Type B pancreatic cell (in vitro differentiated cells): ENCODE data around the gene KCNRG. TPM values are rescaled to one million over a fixed set of nuclear protein-coding genes. Genes with fewer than 3 reads are reported as not detected.

ENCODE experiments used
- DNase-seq: peaks from one replicate; pipeline ENCODE4 v3.0.0; 2021; ENCODE audit warnings: mixed read lengths; ENCODE audit not compliant: unreplicated experiment; ENCODE audit errors: extremely low spot score
- H3K27ac Mint-ChIP-seq: 2 replicates; pipeline ENCODE4 v1.8.0; 2021; ENCODE audit warnings: mild to moderate bottlenecking, mixed read lengths
- H3K27me3 Mint-ChIP-seq: 2 replicates; pipeline ENCODE4 v1.8.0; 2021; ENCODE audit warnings: mixed read lengths
- H3K36me3 Mint-ChIP-seq: 2 replicates; pipeline ENCODE4 v1.8.0; 2021; ENCODE audit warnings: mixed read lengths
- H3K4me1 Mint-ChIP-seq: one replicate; pipeline ENCODE4 v1.8.0; 2021; ENCODE audit warnings: mixed read lengths; ENCODE audit not compliant: unreplicated experiment
- H3K4me3 Mint-ChIP-seq: 2 replicates; pipeline ENCODE4 v1.8.0; 2021; ENCODE audit warnings: mild to moderate bottlenecking, mixed read lengths
- H3K9me3 Mint-ChIP-seq: 2 replicates; pipeline ENCODE4 v1.8.0; 2021; ENCODE audit warnings: mixed read lengths
- long read RNA-seq: library from polyadenylated mRNA; unstranded; transcript quantifications from one replicate; pipeline ENCODE4 v2.0.0, GENCODE V29; 2020
- total RNA-seq: library from RNA; stranded (reverse); gene quantifications from 2 replicates; pipeline ENCODE4 v1.2.1, GENCODE V29; 2021; ENCODE audit warnings: low replicate concordance
- TF ChIP-seq, protein P1 (sequence below): fragments of 200-600 bp; sonication (generic); conservative IDR thresholded peaks from 2 replicates; pipeline ENCODE4 v1.5.0; 2021; ENCODE audit warnings: antibody characterized with exemption, mild to moderate bottlenecking

Gene KCNRG
- total RNA-seq, result 0.57 and 1.1 TPM in 2 replicates
- long read RNA-seq, partial matches to known transcripts, result 0 of 6 reads
- long read RNA-seq, other reads (novel, unspliced or antisense), result 6 of 6 reads

- peaks cover 3% of the 10 kb centered on the region for H3K4me1 Mint-ChIP-seq
- H3K4me3 Mint-ChIP-seq, result peak within 1 kb of the TSS; percentile 38
- DNase-seq, result no peak
- H3K27ac Mint-ChIP-seq, result no peak within 1 kb of the TSS
- TF ChIP-seq, protein P1, sequence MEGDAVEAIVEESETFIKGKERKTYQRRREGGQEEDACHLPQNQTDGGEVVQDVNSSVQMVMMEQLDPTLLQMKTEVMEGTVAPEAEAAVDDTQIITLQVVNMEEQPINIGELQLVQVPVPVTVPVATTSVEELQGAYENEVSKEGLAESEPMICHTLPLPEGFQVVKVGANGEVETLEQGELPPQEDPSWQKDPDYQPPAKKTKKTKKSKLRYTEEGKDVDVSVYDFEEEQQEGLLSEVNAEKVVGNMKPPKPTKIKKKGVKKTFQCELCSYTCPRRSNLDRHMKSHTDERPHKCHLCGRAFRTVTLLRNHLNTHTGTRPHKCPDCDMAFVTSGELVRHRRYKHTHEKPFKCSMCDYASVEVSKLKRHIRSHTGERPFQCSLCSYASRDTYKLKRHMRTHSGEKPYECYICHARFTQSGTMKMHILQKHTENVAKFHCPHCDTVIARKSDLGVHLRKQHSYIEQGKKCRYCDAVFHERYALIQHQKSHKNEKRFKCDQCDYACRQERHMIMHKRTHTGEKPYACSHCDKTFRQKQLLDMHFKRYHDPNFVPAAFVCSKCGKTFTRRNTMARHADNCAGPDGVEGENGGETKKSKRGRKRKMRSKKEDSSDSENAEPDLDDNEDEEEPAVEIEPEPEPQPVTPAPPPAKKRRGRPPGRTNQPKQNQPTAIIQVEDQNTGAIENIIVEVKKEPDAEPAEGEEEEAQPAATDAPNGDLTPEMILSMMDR, result no peak
- H3K9me3 Mint-ChIP-seq, result peaks cover 3% of the 10 kb centered on the region
- H3K27me3 Mint-ChIP-seq, result no peaks in the 10 kb centered on the region
- peaks cover 50% of the 10 kb centered on the region for H3K36me3 Mint-ChIP-seq
Observed at GRCh38 chr13:50015258-50015657, at the start of gene KCNRG. TSS of gene KCNRG (plus strand) at chr13:50015444. CDS start at chr13:50015494, 50 bp downstream.

DNA sequence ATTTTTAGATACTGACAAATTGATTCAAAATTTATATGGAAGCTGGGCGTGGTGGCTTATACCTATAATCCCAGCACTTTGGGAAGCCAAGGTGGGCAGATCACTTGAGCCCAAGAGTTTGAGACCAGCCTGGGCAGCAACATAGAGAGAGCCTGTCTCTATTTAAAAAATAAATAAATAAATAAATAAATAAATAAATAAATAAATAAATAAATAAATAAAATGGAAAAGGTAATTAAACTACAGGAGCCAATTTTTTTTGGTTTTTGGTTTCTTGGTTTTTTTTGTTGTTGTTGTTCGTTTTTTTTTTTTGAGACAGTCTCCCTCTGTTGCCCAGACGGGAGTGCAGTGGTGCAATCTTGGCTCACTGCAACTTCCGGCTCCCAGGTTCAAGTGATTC lies 47.8 kb upstream of the KCNRG start:
- Mint-ChIP-seq H3K27ac (no peak overlapping the region), H3K36me3 (peaks cover 18% of the 10 kb centered on the region), H3K4me1 (no peaks in the 10 kb centered on the region), H3K4me3 (no peak overlapping the region), H3K9me3 (peaks cover 10% of the 10 kb centered on the region), H3K27me3 (no peaks in the 10 kb centered on the region)
- TF ChIP-seq, protein P1, result no peak
- DNase-seq, result no peak

- Mint-ChIP-seq H3K27ac (no peak overlapping the region), H3K9me3 (no peaks in the 10 kb centered on the region), H3K36me3 (no peaks in the 10 kb centered on the region), H3K4me3 (no peak overlapping the region), H3K4me1 (peaks cover 11% of the 10 kb centered on the region), H3K27me3 (no peaks in the 10 kb centered on the region)
- no peak for DNase-seq
- TF ChIP-seq, protein P1, result no peak
Observed at GRCh38 chr13:49972709-49973108, 42.5 kb upstream of the KCNRG start.

- TF ChIP-seq, protein P1, result no peak
- no peaks in the 10 kb centered on the region for H3K36me3 Mint-ChIP-seq
- H3K4me1 Mint-ChIP-seq, result peaks cover 15% of the 10 kb centered on the region
- H3K9me3 Mint-ChIP-seq, result no peaks in the 10 kb centered on the region
- no peak overlapping the region for H3K4me3 Mint-ChIP-seq
- H3K27ac Mint-ChIP-seq, result no peak overlapping the region
- DNase-seq, result no peak
- H3K27me3 Mint-ChIP-seq, result no peaks in the 10 kb centered on the region
Observed at GRCh38 chr13:49975826-49976225, 39.4 kb upstream of the KCNRG start.

DNA sequence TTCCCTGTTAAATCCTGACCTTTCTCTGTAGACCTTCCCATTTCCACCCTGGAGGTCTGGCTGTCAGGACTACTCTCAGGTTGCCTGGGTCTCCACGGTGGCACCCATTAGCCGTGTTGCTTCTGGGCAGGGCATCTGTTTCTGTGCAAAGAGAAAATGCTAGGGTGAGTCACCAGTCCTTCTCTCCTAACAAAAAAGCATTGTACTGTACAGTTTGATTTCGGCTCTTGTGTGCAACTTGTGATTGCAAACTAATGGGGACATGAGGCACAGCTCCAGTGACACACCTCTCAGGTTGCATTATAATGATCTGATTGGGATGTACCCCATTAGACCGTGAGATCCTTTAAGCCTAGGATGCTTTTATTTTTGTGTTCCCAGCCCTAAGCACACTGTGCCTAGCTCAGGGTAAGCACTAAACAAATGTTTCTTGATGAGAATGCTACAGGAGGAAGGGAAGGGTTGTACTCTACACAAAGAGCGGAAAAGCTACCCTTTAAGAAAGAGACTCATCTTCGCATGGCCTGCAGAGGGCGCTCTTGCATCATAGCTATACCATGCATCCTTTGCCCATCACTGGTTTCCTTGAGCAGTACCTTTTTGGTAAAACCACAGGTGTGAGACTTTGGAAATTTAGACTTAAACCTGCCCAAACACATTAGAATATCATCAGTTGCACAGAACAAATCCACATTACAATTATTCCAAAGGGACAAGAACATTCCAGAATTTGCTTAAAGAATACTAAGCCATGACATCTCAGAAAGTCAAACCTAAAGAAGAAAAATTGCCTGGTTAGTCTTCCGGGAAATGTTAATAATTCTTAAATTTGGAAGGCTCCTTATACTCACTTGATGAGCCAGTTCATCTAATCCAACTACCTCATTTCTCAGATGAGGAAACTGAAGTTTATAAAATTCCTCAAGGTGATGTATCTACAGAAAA lies 38.7 kb upstream of the KCNRG start:
- Mint-ChIP-seq H3K36me3 (no peaks in the 10 kb centered on the region), H3K4me3 (no peak overlapping the region), H3K4me1 (peaks cover 15% of the 10 kb centered on the region), H3K27me3 (no peaks in the 10 kb centered on the region), H3K9me3 (no peaks in the 10 kb centered on the region), H3K27ac (peak overlapping the region; percentile 3)
- DNase-seq, result no peak
- TF ChIP-seq, protein P1, result peak; percentile 95
